Thyroid gland (tissue), 4 donors: ENCODE data around the gene CIRBP.

Source experiments
- CTCF ChIP-seq, 6 experiments: fragments of 200-600 bp in 3 of 6; fragments of 450-650 bp in 3 of 6; sonication (generic) in 3 of 6; IDR thresholded peaks; one replicate each; pipeline ENCODE4 v1.5.1; 2016 to 2019; ENCODE audit warnings: antibody characterized with exemption in 6 of 6, mild to moderate bottlenecking in 2 of 6, inconsistent platforms in 1 of 6, moderate library complexity in 1 of 6
- POLR2A ChIP-seq, 2 donors: fragments of 450-650 bp; IDR thresholded peaks; one replicate each; pipeline ENCODE4 v1.6.1; 2017; ENCODE audit warnings: antibody characterized with exemption in 2 of 2, mild to moderate bottlenecking in 2 of 2, moderate library complexity in 1 of 2

DNA sequence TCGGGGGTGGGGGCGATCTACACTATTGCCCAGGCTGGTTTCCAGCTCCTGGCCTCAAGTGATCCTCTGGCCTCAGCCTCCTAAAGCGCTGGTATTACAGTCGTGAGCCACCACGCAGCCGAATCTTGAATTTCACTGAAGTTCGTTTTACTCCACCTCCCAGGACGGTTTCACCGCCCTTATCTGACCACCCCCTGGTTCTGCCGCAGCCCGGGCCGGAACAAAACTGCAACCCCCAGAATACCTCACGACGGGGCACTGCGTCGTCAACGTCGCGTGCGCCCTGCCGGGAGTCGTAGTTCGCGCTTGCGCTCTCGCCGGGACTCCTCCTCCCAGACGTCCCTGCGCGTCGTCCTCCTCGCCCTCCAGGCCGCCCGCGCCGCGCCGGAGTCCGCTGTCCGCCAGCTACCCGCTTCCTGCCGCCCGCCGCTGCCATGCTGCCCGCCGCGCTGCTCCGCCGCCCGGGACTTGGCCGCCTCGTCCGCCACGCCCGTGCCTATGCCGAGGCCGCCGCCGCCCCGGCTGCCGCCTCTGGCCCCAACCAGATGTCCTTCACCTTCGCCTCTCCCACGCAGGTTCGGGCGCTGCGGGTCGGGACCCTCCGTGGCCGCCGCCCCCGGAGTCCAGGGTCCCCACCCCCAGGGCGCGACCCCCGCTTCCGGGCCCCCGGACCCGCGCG is 27.6 kb upstream of the CIRBP start, which contains the start of gene ATP5F1D:
- peak in 1 of 6 experiments; percentile 15 for TF ChIP-seq CTCF (IDR thresholded peaks at IDR 0.05)
- peak; percentile 26 to 87 for TF ChIP-seq POLR2A (IDR thresholded peaks at IDR 0.05)
